HUES64 (cell line): Measurements from ENCODE around the gene CFAP73.
"Not testable (repeated sequence)": the region's sequence is repeated elsewhere in the genome, so short reads cannot be mapped to it uniquely, and the experiment has no call there.

ENCODE experiments used
- H3K27ac ChIP-seq: 2 replicates; pipeline ENCODE4 v1.7.0; 2013; ENCODE audit warnings: low read depth, low read length, inconsistent platforms
- H3K27me3 ChIP-seq: 2 replicates; pipeline ENCODE4 v1.6.1; 2013; ENCODE audit warnings: mild to moderate bottlenecking, low read length; ENCODE audit not compliant: insufficient read depth
- H3K36me3 ChIP-seq: 2 replicates; pipeline ENCODE4 v1.6.1; 2013; ENCODE audit warnings: mild to moderate bottlenecking, low read length; ENCODE audit not compliant: insufficient read depth
- H3K4me1 ChIP-seq: 2 replicates; pipeline ENCODE4 v1.6.1; 2013; ENCODE audit warnings: mild to moderate bottlenecking, low read length, moderate library complexity; ENCODE audit not compliant: insufficient read depth
- H3K4me3 ChIP-seq: 2 replicates; pipeline ENCODE4 v1.5.1; 2013; ENCODE audit warnings: mild to moderate bottlenecking, low read length, moderate library complexity
- H3K9ac ChIP-seq: 2 replicates; pipeline ENCODE4 v1.6.1; 2013; ENCODE audit warnings: mild to moderate bottlenecking, low read depth, low read length
- H3K9me3 ChIP-seq: 2 replicates; pipeline ENCODE4 v1.6.1; 2013; ENCODE audit warnings: low read depth, low read length; ENCODE audit not compliant: insufficient read depth
- WGBS: fragments of 150-250, 120-280 bp; methylation state at CpG from one replicate; pipeline ENCODE4 v1.1.7; 2013; ENCODE audit warnings: missing lambda C conversion rate; 5-methylcytosine and 5-hydroxymethylcytosine counted together

The CFAP73 gene

DNA sequence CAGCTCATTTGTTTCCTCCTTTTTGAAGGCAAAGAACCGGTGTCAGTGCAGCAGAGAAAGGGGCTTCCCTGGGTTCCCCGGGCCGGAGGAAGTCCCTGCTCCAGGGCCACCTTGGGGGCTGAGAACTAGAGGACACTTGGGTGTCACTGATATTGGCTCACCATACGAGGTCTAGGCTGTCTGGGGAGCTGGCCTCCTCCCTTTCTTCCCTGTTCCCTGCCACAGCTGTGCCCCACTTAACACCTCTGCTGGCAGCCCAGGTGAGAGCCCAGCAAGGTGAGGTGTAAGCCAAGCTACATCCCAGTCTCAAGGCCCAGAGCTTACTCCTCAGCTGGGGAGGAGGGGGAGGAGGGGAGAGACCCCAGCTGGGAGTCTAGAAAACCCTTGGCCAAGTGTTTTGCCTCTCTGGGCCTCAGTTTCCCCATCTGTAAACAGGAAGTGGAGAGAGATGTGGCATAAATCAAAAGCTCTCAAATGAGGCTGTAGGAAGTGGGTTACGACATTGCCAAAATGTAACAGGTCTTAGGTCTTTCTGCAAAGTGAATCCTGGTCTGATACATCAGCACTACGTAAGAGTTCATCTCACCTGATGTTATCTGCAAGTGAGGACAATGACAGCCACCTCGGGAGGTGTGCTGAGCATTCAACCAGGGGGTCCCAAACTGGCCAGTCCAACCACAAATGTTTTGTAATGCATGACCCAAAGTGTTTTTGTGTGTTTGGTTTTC is 39.5 kb upstream of the CFAP73 start:
- no peak overlapping the region for H3K9ac ChIP-seq
- no peak overlapping the region for H3K27ac ChIP-seq
- H3K36me3 ChIP-seq: no peaks in the 10 kb centered on the region
- no peaks in the 10 kb centered on the region for H3K4me1 ChIP-seq
- H3K4me3 ChIP-seq: no peak overlapping the region
- H3K9me3 ChIP-seq: no peaks in the 10 kb centered on the region
- 77% methylated on average over 7 of the region's 7 CpGs for WGBS
- H3K27me3 ChIP-seq: no peaks in the 10 kb centered on the region

DNA sequence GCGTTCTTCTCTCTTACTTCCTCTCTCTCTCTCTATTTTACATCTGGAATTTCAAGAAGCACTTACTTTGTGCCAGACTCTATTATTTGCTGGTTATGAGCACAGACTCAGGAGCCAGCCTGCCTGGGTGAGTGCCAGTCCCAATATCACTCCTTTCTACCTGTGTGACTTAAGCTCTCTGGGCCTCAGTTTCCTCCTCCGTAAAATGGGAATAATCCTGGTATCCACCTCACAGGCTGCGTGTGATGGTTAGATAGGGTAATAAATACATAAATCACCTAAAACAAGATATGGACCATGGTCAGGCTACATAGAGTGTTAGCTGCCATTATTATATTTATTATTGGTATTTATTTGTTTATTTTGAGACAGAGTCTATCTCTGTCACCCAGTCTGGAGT is 38.3 kb upstream of the CFAP73 start:
- Histone ChIP-seq H3K9ac (no peak overlapping the region), H3K4me3 (no peak overlapping the region), H3K36me3 (no peaks in the 10 kb centered on the region), H3K27me3 (no peaks in the 10 kb centered on the region), H3K9me3 (no peaks in the 10 kb centered on the region), H3K4me1 (no peaks in the 10 kb centered on the region), H3K27ac (no peak overlapping the region)
- WGBS: 88% methylated on average over 2 of the region's 3 CpGs

DNA sequence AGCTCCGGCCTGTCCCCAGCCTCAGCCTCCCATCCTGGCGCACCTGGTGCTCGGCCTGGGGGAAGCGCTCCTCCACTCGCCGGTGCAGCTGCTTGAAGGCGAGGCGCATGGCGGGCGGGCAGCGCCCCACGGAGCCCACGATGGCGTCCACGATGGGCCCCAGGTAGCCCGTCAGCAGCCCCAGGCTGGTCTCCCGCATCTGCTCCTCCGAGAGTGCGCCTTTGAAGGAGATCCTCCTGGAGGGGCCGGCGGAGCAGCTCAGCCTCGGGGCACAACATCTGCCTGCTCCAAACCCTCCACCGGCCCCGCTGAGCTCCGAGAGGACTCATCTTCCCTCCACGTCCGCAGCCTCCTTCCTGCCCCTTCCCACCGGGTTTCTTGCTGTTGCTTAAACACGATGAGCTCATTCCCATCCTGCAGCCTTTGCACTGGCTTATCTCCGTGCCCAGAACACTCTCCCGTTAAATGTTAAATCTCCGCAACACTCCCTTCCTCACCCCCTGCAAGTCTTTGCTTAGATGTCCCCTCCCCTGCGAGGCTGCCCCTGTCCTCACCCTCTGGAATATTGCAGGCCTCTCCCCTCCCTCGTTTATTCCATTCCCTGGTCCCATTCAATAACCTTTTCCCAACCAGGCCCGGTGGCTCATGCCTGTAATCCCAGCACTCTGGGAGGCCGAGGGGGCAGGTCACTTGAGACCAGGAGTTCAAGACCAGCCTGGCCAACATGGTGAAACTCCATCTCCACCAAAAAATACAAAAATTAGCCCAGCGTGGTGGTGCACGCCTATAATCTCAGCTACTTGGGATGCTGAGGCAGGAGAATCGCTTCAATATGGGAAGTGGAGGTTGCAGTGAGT is 37.3 kb upstream of the CFAP73 start:
- Histone ChIP-seq H3K9me3 (no peaks in the 10 kb centered on the region), H3K36me3 (no peaks in the 10 kb centered on the region), H3K4me3 (no peak overlapping the region), H3K27me3 (no peaks in the 10 kb centered on the region), H3K9ac (no peak overlapping the region), H3K4me1 (no peaks in the 10 kb centered on the region), H3K27ac (no peak overlapping the region)
- 76% methylated on average over 39 of the region's 39 CpGs for WGBS

DNA sequence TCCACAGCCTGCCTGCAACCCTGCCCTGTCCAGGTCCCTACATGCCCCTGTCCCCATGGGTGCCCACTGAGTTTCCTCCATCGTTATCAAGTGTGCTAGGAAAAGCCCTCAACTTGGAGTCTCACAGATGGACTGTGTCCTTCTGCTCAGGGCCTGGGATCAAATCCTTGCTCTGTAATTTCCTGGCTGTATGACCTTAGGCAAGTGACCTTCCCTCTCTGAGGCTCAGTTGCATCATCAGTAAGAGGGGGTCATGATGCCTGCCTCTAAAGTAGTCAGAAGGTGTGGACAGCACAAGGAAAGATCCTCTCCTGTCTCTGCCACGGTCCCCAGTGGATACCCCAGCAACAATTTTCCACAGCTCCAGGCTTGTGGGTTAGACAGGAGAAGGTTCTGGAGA is 36.1 kb upstream of the CFAP73 start:
- Histone ChIP-seq H3K36me3 (no peaks in the 10 kb centered on the region), H3K4me1 (no peaks in the 10 kb centered on the region), H3K27me3 (no peaks in the 10 kb centered on the region), H3K4me3 (no peak overlapping the region), H3K9me3 (no peaks in the 10 kb centered on the region), H3K27ac (no peak overlapping the region), H3K9ac (no peak overlapping the region)
- WGBS: 96% methylated on average over 2 of the region's 2 CpGs

DNA sequence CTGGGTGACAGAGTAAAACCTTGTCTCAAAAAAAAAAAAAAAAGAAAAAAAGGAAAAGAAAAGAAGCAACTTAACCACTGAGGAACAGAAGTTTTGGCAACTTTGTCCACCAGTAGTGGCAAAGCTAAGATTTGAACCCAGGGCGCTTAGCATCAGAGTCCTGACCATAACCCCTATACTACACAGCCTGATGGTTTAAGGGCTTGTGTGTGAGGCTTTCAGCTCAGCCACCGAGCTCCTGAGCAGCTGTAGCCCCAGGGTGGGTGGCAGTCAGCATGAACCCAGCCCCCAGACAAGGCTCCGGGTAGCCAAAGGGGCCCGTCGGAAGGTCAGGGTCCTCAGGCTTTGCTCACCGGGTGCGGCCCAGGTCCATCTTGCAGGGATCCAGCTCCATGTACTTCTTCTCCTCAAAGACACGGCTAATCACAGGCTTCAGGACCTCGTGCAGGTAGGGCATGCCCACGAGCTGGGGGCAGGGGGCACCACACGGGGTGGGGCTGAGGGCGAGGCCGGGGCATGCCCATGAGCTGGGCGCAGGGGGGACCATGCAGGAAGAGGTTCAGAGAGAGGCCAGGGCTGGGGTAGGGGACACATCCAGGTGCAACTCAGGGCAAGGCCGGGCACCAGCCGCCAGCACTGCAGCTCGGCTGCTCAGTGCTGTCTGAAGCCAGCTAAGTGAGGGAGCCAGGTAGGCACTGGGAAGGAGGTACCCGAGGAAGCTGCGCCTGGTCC is 34.9 kb upstream of the CFAP73 start:
- Histone ChIP-seq H3K36me3 (no peaks in the 10 kb centered on the region), H3K27ac (no peak overlapping the region), H3K4me1 (no peaks in the 10 kb centered on the region), H3K9ac (no peak overlapping the region), H3K4me3 (no peak overlapping the region), H3K27me3 (no peaks in the 10 kb centered on the region), H3K9me3 (no peaks in the 10 kb centered on the region)
- 89% methylated on average over 19 of the region's 19 CpGs for WGBS

DNA sequence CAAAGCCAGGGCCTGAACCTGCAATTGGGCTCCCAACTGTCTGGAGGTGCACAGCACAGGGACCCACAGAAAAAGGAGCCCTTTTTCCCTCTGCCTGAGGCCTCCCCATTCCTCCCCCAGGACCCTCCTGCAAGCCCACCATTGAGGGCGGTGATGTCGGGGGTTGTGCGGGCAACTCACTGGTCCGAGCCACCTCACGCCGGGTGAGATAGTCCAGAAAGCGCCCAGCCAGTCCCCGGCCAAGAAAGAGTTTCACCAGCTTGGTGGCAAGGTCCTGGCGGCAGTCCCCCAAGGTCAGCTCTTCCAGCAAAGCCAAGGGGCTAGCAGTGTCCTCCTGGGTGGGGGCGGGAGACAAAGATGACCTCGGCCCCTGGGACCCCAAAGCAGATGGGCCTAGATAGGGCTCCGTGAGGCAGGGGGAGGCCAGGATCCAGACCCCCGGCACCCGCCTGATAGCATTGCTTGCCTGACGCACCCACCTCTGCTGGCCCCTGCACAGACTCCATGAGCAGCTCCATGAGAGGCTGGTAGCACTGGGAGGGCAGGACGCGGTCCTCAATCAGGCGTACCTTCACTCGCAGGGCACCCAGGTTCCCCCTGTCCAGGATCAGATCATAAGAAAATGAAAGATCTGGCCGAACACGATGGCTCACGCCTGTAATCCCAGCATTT is 33.9 kb upstream of the CFAP73 start:
- no peak overlapping the region for H3K9ac ChIP-seq
- H3K36me3 ChIP-seq: no peaks in the 10 kb centered on the region
- no peaks in the 10 kb centered on the region for H3K9me3 ChIP-seq
- H3K4me3 ChIP-seq: no peak overlapping the region
- H3K27me3 ChIP-seq: no peaks in the 10 kb centered on the region
- no peak overlapping the region for H3K27ac ChIP-seq
- H3K4me1 ChIP-seq: no peaks in the 10 kb centered on the region
- WGBS: 85% methylated on average over 22 of the region's 22 CpGs

DNA sequence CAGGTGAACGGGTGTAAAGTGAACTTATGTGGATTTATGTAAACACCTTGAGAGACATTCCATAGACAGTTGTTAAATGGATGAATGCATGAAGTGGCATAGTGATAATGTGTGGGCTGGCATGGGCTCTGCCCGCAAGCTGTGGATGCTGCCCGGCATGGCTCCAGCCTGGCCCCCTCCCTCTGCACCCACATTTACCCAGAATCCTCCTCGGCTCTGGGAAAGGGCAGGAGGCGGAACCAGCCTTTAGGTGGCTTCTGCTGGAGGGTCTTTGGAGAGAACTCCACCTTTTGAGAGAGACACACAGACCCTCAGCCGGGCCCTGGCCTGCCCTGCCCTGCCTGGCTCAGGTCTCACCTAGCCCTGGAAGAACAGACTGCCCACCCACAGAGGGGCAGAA is 32.6 kb upstream of the CFAP73 start:
- H3K27me3 ChIP-seq: no peaks in the 10 kb centered on the region
- H3K36me3 ChIP-seq: no peaks in the 10 kb centered on the region
- 90% methylated on average over 4 of the region's 6 CpGs for WGBS

DNA sequence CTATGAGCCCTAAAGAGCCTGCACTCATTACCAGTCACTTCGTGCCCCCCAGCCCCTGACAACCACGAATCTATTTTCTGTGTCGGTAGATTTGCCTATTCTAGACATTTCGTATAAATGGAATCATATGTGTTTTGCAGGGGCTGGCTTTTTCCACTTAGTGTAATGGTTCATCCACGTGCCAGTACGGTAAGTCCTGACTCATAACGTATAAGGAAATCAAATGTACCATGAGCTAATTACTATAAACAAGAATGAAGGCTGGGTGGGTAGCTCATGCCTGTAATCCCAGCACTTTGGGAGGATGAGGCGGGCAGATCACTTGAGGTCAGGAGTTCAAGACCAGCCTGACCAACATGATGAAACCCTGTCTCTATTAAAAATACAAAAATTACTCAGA is 31.8 kb upstream of the CFAP73 start:
- H3K36me3 ChIP-seq, H3K9me3 ChIP-seq, H3K27me3 ChIP-seq, H3K4me3 ChIP-seq, H3K9ac ChIP-seq, H3K27ac ChIP-seq, H3K4me1 ChIP-seq: not testable (repeated sequence)
- 91% methylated on average over 7 of the region's 8 CpGs for WGBS

More for the DNA sequence above, 32.6 kb upstream of the CFAP73 start:
- Histone ChIP-seq H3K4me3 (no peak overlapping the region), H3K9me3 (no peaks in the 10 kb centered on the region), H3K4me1 (no peaks in the 10 kb centered on the region), H3K27ac (no peak overlapping the region), H3K9ac (no peak overlapping the region)

DNA sequence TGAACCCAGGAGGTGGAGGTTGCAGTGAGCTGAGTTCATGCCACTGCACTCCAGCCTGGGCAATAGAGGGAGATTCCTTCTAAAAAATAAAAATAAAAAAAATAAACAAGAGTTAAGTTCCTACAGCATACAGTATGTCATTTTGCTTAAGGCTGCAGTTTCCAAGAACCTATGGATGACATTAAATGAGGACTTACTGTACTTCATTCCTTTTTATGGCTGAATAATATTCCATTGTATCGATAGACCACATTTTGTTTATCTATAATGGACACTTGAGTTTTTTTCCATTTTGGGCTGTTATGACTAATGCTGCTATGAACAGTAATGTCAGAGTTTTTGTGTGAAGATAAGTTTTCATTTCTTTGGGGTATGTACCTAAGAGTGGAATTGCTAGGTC is 31.4 kb upstream of the CFAP73 start:
- Histone ChIP-seq H3K9ac (no peak overlapping the region), H3K27me3 (no peaks in the 10 kb centered on the region), H3K36me3 (no peaks in the 10 kb centered on the region), H3K27ac (no peak overlapping the region), H3K4me3 (no peak overlapping the region), H3K9me3 (peaks cover 4% of the 10 kb centered on the region; the same call in 1 of the 2 replicates), H3K4me1 (no peaks in the 10 kb centered on the region)
- 100% methylated on average over 1 of the region's 1 CpG for WGBS

DNA sequence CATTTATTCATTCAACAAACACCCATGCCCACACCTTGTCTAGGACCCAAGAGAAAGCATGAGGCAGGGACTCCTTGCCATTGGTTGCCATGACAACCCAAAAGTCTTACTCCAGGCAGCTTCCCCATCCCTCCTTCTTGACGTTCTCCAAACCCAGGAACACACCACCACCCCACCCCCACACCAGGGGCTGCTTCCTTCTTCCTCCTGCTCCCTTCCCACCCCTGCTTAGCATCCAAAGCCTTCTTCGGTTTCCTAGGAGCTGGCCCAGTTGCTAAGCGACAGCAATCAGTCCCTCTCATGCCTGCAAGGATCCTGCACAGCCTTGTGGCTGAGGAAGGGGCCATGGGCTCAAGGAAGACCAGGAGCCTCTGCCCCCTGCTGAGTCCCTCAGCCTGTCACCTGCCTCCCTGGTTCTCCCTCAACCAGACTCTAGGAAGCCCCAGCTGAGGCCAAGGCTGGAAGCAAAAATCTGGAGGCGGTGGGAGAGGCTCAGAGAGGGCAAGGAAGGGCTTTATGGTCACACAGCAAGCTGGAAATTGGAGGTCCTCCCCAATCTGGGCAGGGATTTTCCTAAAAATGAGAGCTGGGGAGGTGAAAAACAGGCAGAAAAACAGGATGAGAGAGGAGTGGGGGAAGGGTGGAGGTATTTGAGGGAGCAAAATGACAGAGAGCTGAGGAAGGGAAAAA is 29.4 kb upstream of the CFAP73 start:
- 56% methylated on average over 4 of the region's 4 CpGs for WGBS
- Histone ChIP-seq H3K9ac (no peak overlapping the region), H3K9me3 (peaks cover 5% of the 10 kb centered on the region; the same call in 1 of the 2 replicates), H3K36me3 (no peaks in the 10 kb centered on the region), H3K27me3 (no peaks in the 10 kb centered on the region), H3K27ac (no peak overlapping the region), H3K4me3 (no peak overlapping the region), H3K4me1 (no peaks in the 10 kb centered on the region)
